Endothelial cell of umbilical vein (primary cell): ENCODE measurements around the gene VEZT. TPM values are rescaled to one million over a fixed set of nuclear protein-coding genes. Genes with fewer than 3 reads are reported as not detected.

ENCODE experiments used
- BruUV-seq: library from RNA; stranded (reverse); fragments of 400-500 nt; replicated peaks from 2 replicates; lab custom pipeline; 2021; lab: Mats Ljungman, UMichigan
- CTCF ChIA-PET: fragments of 300-600, 350-600 bp; sonication (Branson Sonifier 250); formaldehyde crosslinking; loops from one replicate; lab custom pipeline; 2021; ENCODE audit warnings: antibody characterized with exemption, inconsistent platforms; lab: Charles Lee
- POLR2A ChIA-PET: fragments of 300-600, 350-600 bp; sonication (Branson Sonifier 250); formaldehyde crosslinking; loops from one replicate; lab custom pipeline; 2021; ENCODE audit warnings: antibody characterized with exemption, inconsistent platforms; lab: Charles Lee
- DNase-seq: peaks from one replicate; pipeline ENCODE4 v3.0.0-alpha.2; 2011; ENCODE audit warnings: low read depth, low spot score
- FAIRE-seq: peaks from 2 replicates; lab custom pipeline; 2011; peaks lifted over from hg19 to GRCh38; lab: Jason Lieb, UNC
- H2AFZ ChIP-seq: 2 replicates; pipeline ENCODE4 v1.6.0; 2012; ENCODE audit warnings: low read depth, low read length, control low read depth, inconsistent platforms
- H3K27ac ChIP-seq: 2 replicates; pipeline ENCODE4 v1.5.1; 2011; ENCODE audit warnings: low read depth, mild to moderate bottlenecking, control low read depth, low read length, moderate library complexity; ENCODE audit not compliant: insufficient read depth
- H3K27me3 ChIP-seq, 2 experiments: 2 replicates each; pipeline versions ENCODE4 v1.6.0 to v1.6.1; 2011; ENCODE audit warnings: low read length in 2 of 2, mixed read lengths in 1 of 2; ENCODE audit not compliant: control insufficient read depth in 2 of 2, insufficient read depth in 2 of 2
- H3K36me3 ChIP-seq, 2 experiments: 2 replicates in 1 of 2; 3 replicates in 1 of 2; pipeline ENCODE4 v1.5.1; 2011; ENCODE audit warnings: low read length in 2 of 2, mild to moderate bottlenecking in 1 of 2, moderate library complexity in 1 of 2; ENCODE audit not compliant: control insufficient read depth in 2 of 2, insufficient read depth in 2 of 2; ENCODE audit errors: extremely low read depth in 1 of 2
- H3K4me1 ChIP-seq: 3 replicates; pipeline ENCODE4 v1.5.1; 2011; ENCODE audit warnings: mild to moderate bottlenecking, low read length; ENCODE audit not compliant: control insufficient read depth, insufficient read depth; ENCODE audit errors: extremely low read depth
- H3K4me2 ChIP-seq: 2 replicates; pipeline ENCODE4 v1.6.1; 2011; ENCODE audit warnings: low read length, control low read depth, mixed read lengths; ENCODE audit not compliant: insufficient read depth
- H3K4me3 ChIP-seq, 3 experiments: fragments of 200-600 bp in 1 of 3; sonication (generic), shearing (Covaris generic) in 1 of 3; replicated peaks in 1 of 3; 2 replicates each; pipeline ENCODE4 v1.5.1; 2011 to 2016; ENCODE audit warnings: control low read depth in 3 of 3, low read length in 3 of 3, mild to moderate bottlenecking in 2 of 3, inconsistent platforms in 1 of 3, low read depth in 1 of 3, moderate library complexity in 1 of 3; ENCODE audit not compliant: insufficient read depth in 1 of 3
- H3K79me2 ChIP-seq: 2 replicates; pipeline ENCODE4 v1.6.0; 2012; ENCODE audit warnings: low read length, inconsistent platforms; ENCODE audit not compliant: control insufficient read depth, insufficient read depth
- H3K9ac ChIP-seq: replicated peaks from 2 replicates; pipeline ENCODE3; 2011; ENCODE audit warnings: low read length, control low read depth; ENCODE audit not compliant: insufficient read depth; ENCODE audit errors: extremely low read depth
- H3K9me1 ChIP-seq: replicated peaks from 3 replicates; pipeline ENCODE4 v1.6.0; 2011; ENCODE audit warnings: mild to moderate bottlenecking, low read length; ENCODE audit not compliant: control insufficient read depth, insufficient read depth; ENCODE audit errors: extremely low read depth
- H3K9me3 ChIP-seq: replicated peaks from 2 replicates; pipeline ENCODE4 v1.5.1; 2012; ENCODE audit warnings: low read length, inconsistent platforms; ENCODE audit not compliant: control insufficient read depth, insufficient read depth
- H4K20me1 ChIP-seq: replicated peaks from 2 replicates; pipeline ENCODE3; 2011; ENCODE audit warnings: mild to moderate bottlenecking, low read length; ENCODE audit not compliant: control insufficient read depth, insufficient read depth; ENCODE audit errors: extremely low read depth
- CTCF ChIP-seq, 2 donors: IDR thresholded peaks; 1 replicate in 1 of 2; 2 replicates in 1 of 2; pipeline ENCODE4 v1.5.1; 2011; ENCODE audit warnings: low read length in 2 of 2, mild to moderate bottlenecking in 2 of 2, moderate library complexity in 2 of 2, control low read depth in 1 of 2, inconsistent platforms in 1 of 2, low read depth in 1 of 2; ENCODE audit not compliant: insufficient read depth in 1 of 2; ENCODE audit errors: extremely low read depth in 1 of 2
- EZH2 ChIP-seq: IDR thresholded peaks from 2 replicates; pipeline ENCODE4 v1.6.1; 2012; ENCODE audit warnings: borderline replicate concordance, low read depth, mild to moderate bottlenecking, moderate library complexity, low read length, inconsistent platforms; ENCODE audit not compliant: severe bottlenecking
- FOS ChIP-seq: IDR thresholded peaks from 2 replicates; pipeline ENCODE4 v1.6.1; 2011; ENCODE audit warnings: mild to moderate bottlenecking, low read length, moderate library complexity, borderline replicate concordance; ENCODE audit not compliant: insufficient read depth
- GATA2 ChIP-seq: IDR thresholded peaks from 2 replicates; pipeline ENCODE4 v1.7.0; 2011; ENCODE audit warnings: low read depth, mild to moderate bottlenecking, moderate library complexity, mixed read lengths, low read length; ENCODE audit not compliant: insufficient read length, insufficient read depth
- JUN ChIP-seq: IDR thresholded peaks from 2 replicates; pipeline ENCODE4 v1.6.1; 2011; ENCODE audit warnings: borderline replicate concordance, low read depth; ENCODE audit not compliant: insufficient read length, insufficient read depth
- MAX ChIP-seq: IDR thresholded peaks from 2 replicates; pipeline ENCODE4 v1.6.1; 2011; ENCODE audit not compliant: insufficient read depth, insufficient read length
- MYC ChIP-seq: IDR thresholded peaks from one replicate; pipeline ENCODE4 v1.6.1; 2011; ENCODE audit warnings: mild to moderate bottlenecking, low read depth, low read length
- POLR2A ChIP-seq: IDR thresholded peaks from 2 replicates; pipeline ENCODE4 v1.6.1; 2012; ENCODE audit warnings: low read depth, mild to moderate bottlenecking, control low read depth, low read length
- POLR2AphosphoS5 ChIP-seq: IDR thresholded peaks from 2 replicates; pipeline ENCODE4 v1.6.1; 2012; ENCODE audit warnings: low read depth, mild to moderate bottlenecking, control low read depth, low read length, moderate library complexity; ENCODE audit not compliant: insufficient read depth
- dilution Hi-C: fragments of 300-500 bp; cut with MboI; formaldehyde crosslinking; loops from one replicate; pipeline ENCODE4 v1.15.0; 2019; ENCODE audit warnings: low sequenced_read_pairs; ENCODE audit not compliant: extremely low pct_ligation_motif_present
- intact Hi-C: fragments of 100-400 bp; cut with micrococcal nuclease; formaldehyde crosslinking; loops from one replicate; pipeline ENCODE4 v1.10.0; 2022
- polyA plus RNA-seq, 4 experiments: library from polyadenylated mRNA; depleted of rRNA in 3 of 4; stranded (reverse) in 3 of 4; unstranded in 1 of 4; fragments of >200 nt; gene quantifications; 2 replicates each; pipeline versions ENCODE4 v1.2.1 to v1.2.3, GENCODE V29; 2011 to 2012; ENCODE audit warnings: missing spikeins in 1 of 4
- total RNA-seq: library from RNA; stranded (reverse); gene quantifications from 2 replicates; pipeline ENCODE4 v1.2.3, GENCODE V29; 2021

Gene VEZT
- total and polyA plus RNA-seq, 2 donors (not counting 3 experiments of a cell fraction or from before 2014, with no cell fraction given) = 57.8 to 91.3 TPM

- no peak for FAIRE-seq
- POLR2A ChIA-PET = no interaction called here
- H3K79me2 ChIP-seq = peaks cover 2% of the 10 kb centered on the region
Measured at GRCh38 chr12:95271465-95271864, 53.9 kb downstream of the VEZT start.

More at GRCh38 chr12:95271465-95271864, 53.9 kb downstream of the VEZT start:
- Histone ChIP-seq H3K9ac (no peak overlapping the region), H4K20me1 (no peaks in the 10 kb centered on the region), H3K4me1 (no peaks in the 10 kb centered on the region), H3K27me3 (no peaks in the 10 kb centered on the region), H2AFZ (no peak overlapping the region), H3K36me3 (peaks cover 3 to 11% of the 10 kb centered on the region in 2 experiments), H3K4me3 (no peak overlapping the region), H3K9me3 (no peaks in the 10 kb centered on the region), H3K27ac (no peak overlapping the region), H3K4me2 (no peak overlapping the region), H3K9me1 (no peaks in the 10 kb centered on the region)
- BruUV-seq = no TSS peak
- dilution Hi-C loops = no loop called here
- intact Hi-C loops = no loop called here
- no peak for DNase-seq
- TF ChIP-seq MAX (no peak), EZH2 (no peak), MYC (no peak), POLR2AphosphoS5 (no peak), JUN (no peak), GATA2 (no peak), POLR2A (no peak), CTCF (IDR thresholded peaks at IDR 0.05; ENCODE audit: extremely low read depth in 1 of 2, insufficient read depth in 1 of 2, low read depth in 1 of 2, low read length in 2 of 2) (no peak), FOS (no peak)
- CTCF ChIA-PET = no interaction called here
